Fibroblast of lung (primary cell): ENCODE data around the gene PHLDA2.

Experiments used
- CTCF ChIP-seq, 2 donors: IDR thresholded peaks in 1 of 2; conservative IDR thresholded peaks in 1 of 2; 1 replicate in 1 of 2; 2 replicates in 1 of 2; pipeline ENCODE4 v1.5.1; 2011 to 2012; ENCODE audit warnings: low read length in 2 of 2, control low read depth in 1 of 2, inconsistent platforms in 1 of 2, low read depth in 1 of 2, mild to moderate bottlenecking in 1 of 2
- EZH2 ChIP-seq: IDR thresholded peaks from 2 replicates; pipeline ENCODE4 v1.5.1; 2012; ENCODE audit warnings: low read length, control low read depth, mild to moderate bottlenecking; ENCODE audit errors: missing control alignments

GRCh38 chr11:2910401-2910955 is 18.7 kb downstream of the PHLDA2 start:
- no peak for TF ChIP-seq CTCF (conservative IDR thresholded peaks at IDR 0.05 in 1 of 2, IDR thresholded peaks at IDR 0.05 in 1 of 2; ENCODE audit: low read depth in 1 of 2, low read length in 2 of 2)
- no peak for TF ChIP-seq EZH2
